Measurements from ENCODE around the gene TMEM19. TPM values are rescaled to one million over a fixed set of nuclear protein-coding genes. Genes with fewer than 3 reads are reported as not detected.

TMEM19 gene
- total and polyA plus RNA-seq, 2 experiments from 2014 or later = 18.2 to 25.8 TPM

DNA sequence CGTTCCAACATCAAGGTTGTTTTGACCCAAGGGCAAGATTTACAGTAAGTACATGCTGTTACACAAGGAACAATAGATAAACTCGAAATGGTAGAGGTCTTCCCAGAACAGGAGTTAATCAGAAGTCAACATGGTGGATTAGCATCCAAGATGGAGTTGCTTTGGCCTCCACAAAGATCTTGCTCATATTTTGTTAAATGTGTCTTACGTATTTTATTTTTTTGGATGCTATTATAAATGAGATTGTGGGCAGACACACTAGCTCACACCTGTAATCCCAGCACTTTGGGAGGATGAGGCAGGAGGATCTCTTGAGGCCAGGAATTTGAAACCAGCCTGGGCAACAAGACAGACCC is 46.5 kb downstream of the TMEM19 start:
- Histone ChIP-seq H3K27me3 (replicated peaks; ENCODE audit: insufficient read depth) (no peaks in the 10 kb centered on the region), H3K9me2 (ENCODE audit: insufficient read depth) (no peaks in the 10 kb centered on the region), H3F3A (ENCODE audit: insufficient read depth) (no peaks in the 10 kb centered on the region), H3K4me1 (ENCODE audit: insufficient read depth) (no peaks in the 10 kb centered on the region), H4K20me1 (ENCODE audit: insufficient read depth) (no peaks in the 10 kb centered on the region), H2AFZ (no peak overlapping the region; the same call in 1 of the 2 replicates), H3K9ac (no peak overlapping the region), H3K27ac (no peak overlapping the region), H3K4me2 (ENCODE audit: unreplicated experiment) (no peak overlapping the region), H3K79me2 (ENCODE audit: insufficient read depth) (no peaks in the 10 kb centered on the region), H3K36me3 (ENCODE audit: low read depth) (no peaks in the 10 kb centered on the region), H3K9me3 (ENCODE audit: low read depth) (no peaks in the 10 kb centered on the region), H3K4me3 (no peak overlapping the region)
- no peak for TF ChIP-seq EZH2 (IDR thresholded peaks at IDR 0.05; ENCODE audit: insufficient read depth, poor library complexity, severe bottlenecking)
- no peak for TF ChIP-seq EZH2phosphoT487 (IDR thresholded peaks at IDR 0.05; ENCODE audit: insufficient read depth, low read depth)
- DNase-seq = no peak
- WGBS, 2 experiments (ENCODE audit: low coverage in 1 of 2, low lambda C conversion rate in 2 of 2, missing lambda C conversion rate in 2 of 2) = 84 to 86% methylated on average over 3 of the region's 3 CpGs
- in situ Hi-C loops (cut with MboI) = loop anchor here (25.0 kb wide), 1 partner anchor 320 kb away; no protein-coding TSS in a partner anchor

- Histone ChIP-seq H3K27ac (no peak overlapping the region), H3K4me3 (no peak overlapping the region), H3K4me2 (ENCODE audit: unreplicated experiment) (no peak overlapping the region), H3F3A (ENCODE audit: insufficient read depth) (no peaks in the 10 kb centered on the region), H2AFZ (no peak overlapping the region), H3K9me2 (ENCODE audit: insufficient read depth) (no peaks in the 10 kb centered on the region), H4K20me1 (ENCODE audit: insufficient read depth) (no peaks in the 10 kb centered on the region), H3K79me2 (ENCODE audit: insufficient read depth) (no peaks in the 10 kb centered on the region), H3K27me3 (replicated peaks; ENCODE audit: insufficient read depth) (no peaks in the 10 kb centered on the region), H3K36me3 (ENCODE audit: low read depth) (no peaks in the 10 kb centered on the region), H3K9ac (no peak overlapping the region), H3K9me3 (ENCODE audit: low read depth) (no peaks in the 10 kb centered on the region), H3K4me1 (ENCODE audit: insufficient read depth) (no peaks in the 10 kb centered on the region)
- no peak for TF ChIP-seq EZH2phosphoT487 (IDR thresholded peaks at IDR 0.05; ENCODE audit: insufficient read depth, low read depth)
- no peak for TF ChIP-seq EZH2 (IDR thresholded peaks at IDR 0.05; ENCODE audit: insufficient read depth, poor library complexity, severe bottlenecking)
- whole genome bisulfite sequencing, 2 experiments (ENCODE audit: low coverage in 1 of 2, low lambda C conversion rate in 2 of 2, missing lambda C conversion rate in 2 of 2) = 91 to 100% methylated on average over 1 of the region's 1 CpG
- DNase-seq = no peak
- in situ Hi-C loops (cut with MboI) = loop anchor here (25.0 kb wide), 1 partner anchor 325 kb away; no protein-coding TSS in a partner anchor
Observed at GRCh38 chr12:71737197-71737596, 51.3 kb downstream of the TMEM19 start.

DNA sequence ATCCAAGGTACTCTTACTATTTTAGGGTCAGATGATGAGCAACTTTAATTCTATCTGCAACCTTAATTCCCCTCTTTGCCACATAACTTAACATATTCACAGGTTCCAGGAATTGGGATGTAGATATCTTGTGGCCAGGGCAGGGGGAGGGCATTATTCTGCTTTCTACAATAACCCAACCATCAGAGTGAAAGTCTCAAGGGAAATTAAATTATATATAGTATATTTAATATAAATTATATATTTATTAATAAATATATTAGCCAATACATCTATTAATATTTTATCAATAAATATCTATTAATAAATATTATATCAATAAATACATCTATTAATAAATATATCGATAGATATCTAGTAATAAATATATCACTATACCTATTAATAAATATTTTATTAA is 57.1 kb downstream of the TMEM19 start:
- Histone ChIP-seq H3K9me3 (ENCODE audit: low read depth) (no peaks in the 10 kb centered on the region), H3F3A (ENCODE audit: insufficient read depth) (no peaks in the 10 kb centered on the region), H3K36me3 (ENCODE audit: low read depth) (no peaks in the 10 kb centered on the region), H3K4me2 (ENCODE audit: unreplicated experiment) (no peak overlapping the region), H3K9ac (no peak overlapping the region), H3K4me3 (no peak overlapping the region), H4K20me1 (ENCODE audit: insufficient read depth) (no peaks in the 10 kb centered on the region), H3K27ac (no peak overlapping the region), H2AFZ (no peak overlapping the region), H3K79me2 (ENCODE audit: insufficient read depth) (no peaks in the 10 kb centered on the region), H3K4me1 (ENCODE audit: insufficient read depth) (no peaks in the 10 kb centered on the region), H3K9me2 (ENCODE audit: insufficient read depth) (no peaks in the 10 kb centered on the region), H3K27me3 (replicated peaks; ENCODE audit: insufficient read depth) (no peaks in the 10 kb centered on the region)
- WGBS, 2 experiments (ENCODE audit: low coverage in 1 of 2, low lambda C conversion rate in 2 of 2, missing lambda C conversion rate in 2 of 2) = 0% methylated on average over 1 of the region's 1 CpG
- in situ Hi-C loops (cut with MboI) = loop anchor here (25.0 kb wide), 1 partner anchor 331 kb away; no protein-coding TSS in a partner anchor
- TF ChIP-seq EZH2 (IDR thresholded peaks at IDR 0.05; ENCODE audit: insufficient read depth, poor library complexity, severe bottlenecking) (no peak), EZH2phosphoT487 (IDR thresholded peaks at IDR 0.05; ENCODE audit: insufficient read depth, low read depth) (no peak)
- DNase-seq = no peak

DNA sequence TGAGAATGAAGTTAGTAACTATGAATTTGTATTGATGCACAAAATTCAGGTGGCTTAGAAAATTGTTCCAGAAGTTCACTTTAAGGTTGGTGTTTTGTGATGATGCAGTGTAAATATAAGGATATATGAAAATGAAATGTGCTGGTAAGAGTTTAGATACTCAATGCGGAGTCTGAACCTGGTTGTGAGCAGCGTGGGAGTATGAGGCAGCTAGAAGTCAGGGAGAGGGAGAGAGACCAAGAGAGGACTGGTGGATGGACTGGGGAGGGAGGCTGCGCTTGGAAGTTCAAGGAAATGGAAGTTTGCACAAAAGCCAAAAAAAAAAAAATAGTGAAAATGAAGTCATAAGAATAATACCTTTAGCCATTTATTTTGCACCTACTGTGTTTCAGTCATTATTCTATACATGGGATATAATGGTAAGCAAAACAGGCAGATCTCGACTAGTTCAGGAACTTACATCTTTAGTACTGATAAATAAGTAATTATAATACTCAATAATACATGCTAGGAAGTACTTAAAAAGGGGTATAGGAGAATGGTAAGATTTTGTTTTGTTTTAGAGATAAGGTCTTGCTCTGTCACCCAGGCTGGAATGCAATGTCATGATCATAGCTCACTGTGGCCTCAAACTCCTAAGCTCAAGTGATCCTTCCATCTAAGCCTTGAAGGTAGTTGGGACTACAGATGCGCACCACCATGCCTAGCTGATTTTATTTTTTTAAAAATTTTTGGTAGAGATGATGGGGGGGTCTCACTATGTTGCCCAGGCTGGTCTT is 58.8 kb downstream of the TMEM19 start:
- Histone ChIP-seq H3K27me3 (replicated peaks; ENCODE audit: insufficient read depth) (no peaks in the 10 kb centered on the region), H3K9ac (no peak overlapping the region), H4K20me1 (ENCODE audit: insufficient read depth) (no peaks in the 10 kb centered on the region), H3K4me2 (ENCODE audit: unreplicated experiment) (no peak overlapping the region), H3K9me2 (ENCODE audit: insufficient read depth) (no peaks in the 10 kb centered on the region), H3K4me3 (no peak overlapping the region), H2AFZ (0 out of 2 replicates have a peak overlapping the region, but pooled peaks have one; percentile 32), H3K79me2 (ENCODE audit: insufficient read depth) (no peaks in the 10 kb centered on the region), H3K9me3 (ENCODE audit: low read depth) (no peaks in the 10 kb centered on the region), H3F3A (ENCODE audit: insufficient read depth) (no peaks in the 10 kb centered on the region), H3K27ac (no peak overlapping the region), H3K36me3 (ENCODE audit: low read depth) (no peaks in the 10 kb centered on the region), H3K4me1 (ENCODE audit: insufficient read depth) (no peaks in the 10 kb centered on the region)
- WGBS, 2 experiments (ENCODE audit: low coverage in 1 of 2, low lambda C conversion rate in 2 of 2, missing lambda C conversion rate in 2 of 2) = 93 to 94% methylated on average over 5 of the region's 5 CpGs
- TF ChIP-seq EZH2phosphoT487 (IDR thresholded peaks at IDR 0.05; ENCODE audit: insufficient read depth, low read depth) (no peak), EZH2 (IDR thresholded peaks at IDR 0.05; ENCODE audit: insufficient read depth, poor library complexity, severe bottlenecking) (no peak)
- DNase-seq = no peak
- in situ Hi-C loops (cut with MboI) = loop anchor here (25.0 kb wide), 1 partner anchor 332 kb away; no protein-coding TSS in a partner anchor
